Ishikawa (cell line): Measurements from ENCODE around the gene CCDC138.

Experiments used
- CREB1 ChIP-seq: IDR thresholded peaks from 2 replicates; pipeline ENCODE4 v1.6.1; 2012; ENCODE audit warnings: low read depth
- EGR1 ChIP-seq: IDR thresholded peaks from 2 replicates; pipeline ENCODE4 v1.6.1; 2012
- EP300 ChIP-seq: IDR thresholded peaks from 2 replicates; pipeline ENCODE4 v1.6.1; 2012; ENCODE audit warnings: borderline replicate concordance
- FOXM1 ChIP-seq: IDR thresholded peaks from 2 replicates; pipeline ENCODE4 v1.6.1; 2012; ENCODE audit warnings: low read depth, borderline replicate concordance
- RAD21 ChIP-seq: IDR thresholded peaks from 2 replicates; pipeline ENCODE4 v1.6.1; 2012; ENCODE audit warnings: low read depth
- TCF12 ChIP-seq: IDR thresholded peaks from 2 replicates; pipeline ENCODE4 v1.6.1; 2012; ENCODE audit warnings: low read depth
- TEAD4 ChIP-seq: IDR thresholded peaks from 2 replicates; pipeline ENCODE4 v1.6.1; 2012
- ZBTB7A ChIP-seq: IDR thresholded peaks from 2 replicates; pipeline ENCODE4 v1.6.1; 2012; ENCODE audit warnings: low read depth
- TF ChIP-seq, protein P1 (sequence below): IDR thresholded peaks from 2 replicates; pipeline ENCODE4 v1.6.1; 2012
- TF ChIP-seq, protein P2 (sequence below): IDR thresholded peaks from 2 replicates; pipeline ENCODE4 v1.6.1; 2012; ENCODE audit warnings: low read depth, mild to moderate bottlenecking

DNA sequence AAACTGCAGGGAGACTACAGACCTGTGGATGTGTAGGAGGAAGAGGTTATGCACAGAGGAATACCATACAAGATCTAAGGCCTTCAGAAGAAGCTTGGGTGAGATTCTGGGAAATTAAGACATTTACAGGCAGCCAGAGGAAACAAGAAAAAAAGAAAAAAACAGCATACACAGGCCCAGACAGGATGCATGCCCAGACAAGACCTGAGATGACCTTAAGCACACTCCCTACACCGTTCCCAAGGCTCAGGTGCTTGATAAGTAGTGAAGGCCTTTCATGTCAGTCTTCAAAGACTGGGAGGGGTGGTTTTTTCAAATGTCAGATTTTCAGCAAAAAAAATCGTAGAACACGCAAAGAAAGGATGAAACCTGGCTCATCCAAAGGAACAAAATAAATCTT, 83.0 kb downstream of the CCDC138 start:
- TF ChIP-seq TEAD4 (no peak), EP300 (no peak), TCF12 (no peak), CREB1 (no peak), FOXM1 (no peak), ZBTB7A (no peak), EGR1 (no peak), RAD21 (no peak)
- TF ChIP-seq, protein P1, sequence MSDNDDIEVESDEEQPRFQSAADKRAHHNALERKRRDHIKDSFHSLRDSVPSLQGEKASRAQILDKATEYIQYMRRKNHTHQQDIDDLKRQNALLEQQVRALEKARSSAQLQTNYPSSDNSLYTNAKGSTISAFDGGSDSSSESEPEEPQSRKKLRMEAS = no peak
- TF ChIP-seq, protein P2, sequence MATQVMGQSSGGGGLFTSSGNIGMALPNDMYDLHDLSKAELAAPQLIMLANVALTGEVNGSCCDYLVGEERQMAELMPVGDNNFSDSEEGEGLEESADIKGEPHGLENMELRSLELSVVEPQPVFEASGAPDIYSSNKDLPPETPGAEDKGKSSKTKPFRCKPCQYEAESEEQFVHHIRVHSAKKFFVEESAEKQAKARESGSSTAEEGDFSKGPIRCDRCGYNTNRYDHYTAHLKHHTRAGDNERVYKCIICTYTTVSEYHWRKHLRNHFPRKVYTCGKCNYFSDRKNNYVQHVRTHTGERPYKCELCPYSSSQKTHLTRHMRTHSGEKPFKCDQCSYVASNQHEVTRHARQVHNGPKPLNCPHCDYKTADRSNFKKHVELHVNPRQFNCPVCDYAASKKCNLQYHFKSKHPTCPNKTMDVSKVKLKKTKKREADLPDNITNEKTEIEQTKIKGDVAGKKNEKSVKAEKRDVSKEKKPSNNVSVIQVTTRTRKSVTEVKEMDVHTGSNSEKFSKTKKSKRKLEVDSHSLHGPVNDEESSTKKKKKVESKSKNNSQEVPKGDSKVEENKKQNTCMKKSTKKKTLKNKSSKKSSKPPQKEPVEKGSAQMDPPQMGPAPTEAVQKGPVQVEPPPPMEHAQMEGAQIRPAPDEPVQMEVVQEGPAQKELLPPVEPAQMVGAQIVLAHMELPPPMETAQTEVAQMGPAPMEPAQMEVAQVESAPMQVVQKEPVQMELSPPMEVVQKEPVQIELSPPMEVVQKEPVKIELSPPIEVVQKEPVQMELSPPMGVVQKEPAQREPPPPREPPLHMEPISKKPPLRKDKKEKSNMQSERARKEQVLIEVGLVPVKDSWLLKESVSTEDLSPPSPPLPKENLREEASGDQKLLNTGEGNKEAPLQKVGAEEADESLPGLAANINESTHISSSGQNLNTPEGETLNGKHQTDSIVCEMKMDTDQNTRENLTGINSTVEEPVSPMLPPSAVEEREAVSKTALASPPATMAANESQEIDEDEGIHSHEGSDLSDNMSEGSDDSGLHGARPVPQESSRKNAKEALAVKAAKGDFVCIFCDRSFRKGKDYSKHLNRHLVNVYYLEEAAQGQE = no peak
